Astrocyte of the cerebellum (primary cell): ENCODE measurements around the gene SYT6.

Source experiments
- DNase-seq: peaks from one replicate; pipeline ENCODE4 v3.0.0-alpha.2; 2011; ENCODE audit warnings: low read depth
- H3K4me3 ChIP-seq: 2 replicates; pipeline ENCODE4 v1.5.1; 2011; ENCODE audit warnings: mild to moderate bottlenecking, low read depth, low read length, moderate library complexity
- CTCF ChIP-seq: IDR thresholded peaks from 2 replicates; pipeline ENCODE4 v1.5.1; 2012; ENCODE audit warnings: low read length, low read depth, moderate library complexity, mild to moderate bottlenecking; ENCODE audit errors: missing control alignments
- in situ Hi-C: cut with HindIII; loops from 2 replicates; pipeline ENCODE4 v1.10.0; 2017; ENCODE audit warnings: low sequenced_read_pairs

Gene SYT6

GRCh38 chr1:114079596-114080190 lies 74.0 kb downstream of the SYT6 start:
- no peak for TF ChIP-seq CTCF
- in situ Hi-C loops, result no loop called here
- DNase-seq, result no peak
- H3K4me3 ChIP-seq, result no peak overlapping the region

- H3K4me3 ChIP-seq, result no peak overlapping the region
- no peak for DNase-seq
- in situ Hi-C loops, result no loop called here
- TF ChIP-seq CTCF, result no peak
These were observed 75.6 kb downstream of the SYT6 start for GRCh38 chr1:114078116-114078515.

GRCh38 chr1:114077188-114077587 lies 76.5 kb downstream of the SYT6 start:
- DNase-seq, result no peak
- in situ Hi-C loops, result no loop called here
- no peak for TF ChIP-seq CTCF
- no peak overlapping the region for H3K4me3 ChIP-seq

GRCh38 chr1:114076308-114076707 lies 77.4 kb downstream of the SYT6 start:
- TF ChIP-seq CTCF, result no peak
- no peak for DNase-seq
- in situ Hi-C loops, result no loop called here
- no peak overlapping the region for H3K4me3 ChIP-seq

GRCh38 chr1:114075546-114076242 lies 78.0 kb downstream of the SYT6 start:
- in situ Hi-C loops, result no loop called here
- TF ChIP-seq CTCF, result no peak
- DNase-seq, result no peak
- no peak overlapping the region for H3K4me3 ChIP-seq

GRCh38 chr1:114075105-114075504 lies 78.6 kb downstream of the SYT6 start:
- no peak for DNase-seq
- in situ Hi-C loops, result no loop called here
- no peak for TF ChIP-seq CTCF
- H3K4me3 ChIP-seq, result no peak overlapping the region
